Mesenteric fat pad (tissue), 1 donor: ENCODE results near the gene RNF151. TPM values are rescaled to one million over a fixed set of nuclear protein-coding genes. Genes with fewer than 3 reads are reported as not detected.
A peak's percentile ranks its signal among the peaks of the same experiment; 100 is the strongest.
"Not testable (repeated sequence)": the region's sequence is repeated elsewhere in the genome, so short reads cannot be mapped to it uniquely, and the experiment has no call there.

ENCODE experiments used
- DNase-seq: peaks from one replicate; pipeline ENCODE4 v3.0.0-alpha.2; 2020; ENCODE audit warnings: low spot score
- long read RNA-seq: library from polyadenylated mRNA; unstranded; transcript quantifications from one replicate; pipeline ENCODE4 v2.0.0, GENCODE V29; 2020
- total RNA-seq: library from RNA; stranded (reverse); fragmentation: NEBNext Ultra II Directional; extraction: Animal tissue kit (Norgen Biotek cat#: 25700); gene quantifications from one replicate; pipeline ENCODE4 v1.2.1, GENCODE V29; 2021
- donor health status: DM: yes; HTN: yes; CAD: no.

RNF151 gene
- not detected for total RNA-seq
- long read RNA-seq: 0 reads

- DNase-seq: no peak
Measured at GRCh38 chr16:1966460-1966859, at the start of gene RNF151. Gene RNF151, plus strand, starts transcription at chr16:1966856. Its CDS starts 26 bp downstream, at chr16:1966882.

GRCh38 chr16:1917056-1917664 is 49.5 kb upstream of the RNF151 start:
- DNase-seq: no peak

- no peak for DNase-seq
Measured at GRCh38 chr16:1917665-1918350, 48.8 kb upstream of the RNF151 start.

GRCh38 chr16:1918351-1919326 is 48.0 kb upstream of the RNF151 start, which contains the start of gene HS3ST6:
Gene HS3ST6, minus strand, starts transcription at chr16:1918415. Its CDS starts 92 bp downstream, at chr16:1918323.
- DNase-seq: no peak

- no peak for DNase-seq
Measured at GRCh38 chr16:1919327-1919998, 47.2 kb upstream of the RNF151 start.

- DNase-seq: not testable (repeated sequence)
Measured at GRCh38 chr16:1920122-1920521, 46.5 kb upstream of the RNF151 start.

- no peak for DNase-seq
Measured at GRCh38 chr16:1920727-1921171, 45.9 kb upstream of the RNF151 start.

- DNase-seq: no peak
Measured at GRCh38 chr16:1922357-1922756, 44.3 kb upstream of the RNF151 start.

- DNase-seq: no peak
Measured at GRCh38 chr16:1923299-1924034, 43.2 kb upstream of the RNF151 start.

- no peak for DNase-seq
Measured at GRCh38 chr16:1924095-1924494, 42.6 kb upstream of the RNF151 start.

- DNase-seq: no peak
Measured at GRCh38 chr16:1926271-1926670, 40.4 kb upstream of the RNF151 start.

GRCh38 chr16:1929105-1929504 is 37.6 kb upstream of the RNF151 start:
- DNase-seq: no peak

- peak; percentile 98 for DNase-seq
Measured at GRCh38 chr16:1929578-1930337, 36.9 kb upstream of the RNF151 start.

- DNase-seq: no peak
Measured at GRCh38 chr16:1930338-1930720, 36.3 kb upstream of the RNF151 start.

- DNase-seq: no peak
Measured at GRCh38 chr16:1932050-1933028, 34.3 kb upstream of the RNF151 start.

GRCh38 chr16:1933097-1933661 is 33.5 kb upstream of the RNF151 start:
- DNase-seq: no peak

GRCh38 chr16:1936945-1937479 is 29.6 kb upstream of the RNF151 start:
- DNase-seq: no peak

GRCh38 chr16:1938316-1938715 is 28.3 kb upstream of the RNF151 start:
- DNase-seq: no peak
